ENCODE results near the gene RABGEF1.
"Not testable (repeated sequence)": the region's sequence is repeated elsewhere in the genome, so short reads cannot be mapped to it uniquely, and the experiment has no call there.

GRCh38 chr7:66695417-66695816, 45.1 kb upstream of the RABGEF1 start:
- not testable (repeated sequence) for TF ChIP-seq EP300 (IDR thresholded peaks at IDR 0.05; ENCODE audit: borderline replicate concordance in 1 of 2, low read depth in 1 of 2, low read length in 1 of 2); EZH2phosphoT487 (IDR thresholded peaks at IDR 0.05; ENCODE audit: borderline replicate concordance, low read depth); CTCF (IDR thresholded peaks at IDR 0.05); POLR2AphosphoS5 (IDR thresholded peaks at IDR 0.05; ENCODE audit: low read depth, low read length); RAD21 (IDR thresholded peaks at IDR 0.05; ENCODE audit: low read length); NFIC (IDR thresholded peaks at IDR 0.05; ENCODE audit: borderline replicate concordance); GABPA (IDR thresholded peaks at IDR 0.05; ENCODE audit: low read depth); MXI1 (IDR thresholded peaks at IDR 0.05; ENCODE audit: low read depth, low read length); CHD2 (IDR thresholded peaks at IDR 0.05; ENCODE audit: low read length, partially characterized antibody)
